AG09309 (cell line): ENCODE data around the gene ODAPH.

Experiments
- DNase-seq: peaks from one replicate; pipeline ENCODE4 v3.0.0-alpha.2; 2010; ENCODE audit warnings: low read depth
- H3K4me3 ChIP-seq: 2 replicates; pipeline ENCODE4 v1.5.1; 2011; ENCODE audit warnings: mild to moderate bottlenecking, low read depth, low read length, moderate library complexity; ENCODE audit not compliant: control insufficient read depth
- TF ChIP-seq, protein P1 (sequence below): IDR thresholded peaks from 2 replicates; pipeline ENCODE4 v1.5.1; 2011; ENCODE audit warnings: mild to moderate bottlenecking, low read depth, low read length, inconsistent platforms; ENCODE audit not compliant: insufficient read depth, control insufficient read depth; ENCODE audit errors: missing control alignments

Gene ODAPH

DNA sequence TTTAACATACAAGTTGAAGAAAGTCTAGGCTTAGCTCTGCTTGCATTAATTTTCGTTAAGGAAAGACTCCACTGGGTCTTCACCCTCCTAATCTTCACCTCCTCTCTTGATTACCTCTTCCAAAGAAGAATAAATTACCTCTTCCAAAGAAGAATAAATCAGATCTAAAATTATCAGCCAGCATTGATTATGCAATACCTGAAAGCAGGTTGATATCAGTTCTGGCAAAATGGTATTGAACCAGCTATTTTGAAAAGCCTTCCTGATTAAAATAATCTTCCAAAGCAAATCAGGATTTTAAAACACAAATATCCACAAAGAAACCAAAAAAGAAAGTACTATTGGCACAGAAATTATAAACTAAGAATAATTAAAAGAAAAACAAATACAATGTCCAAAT is 37.5 kb downstream of the ODAPH start:
- DNase-seq, result no peak
- TF ChIP-seq, protein P1, sequence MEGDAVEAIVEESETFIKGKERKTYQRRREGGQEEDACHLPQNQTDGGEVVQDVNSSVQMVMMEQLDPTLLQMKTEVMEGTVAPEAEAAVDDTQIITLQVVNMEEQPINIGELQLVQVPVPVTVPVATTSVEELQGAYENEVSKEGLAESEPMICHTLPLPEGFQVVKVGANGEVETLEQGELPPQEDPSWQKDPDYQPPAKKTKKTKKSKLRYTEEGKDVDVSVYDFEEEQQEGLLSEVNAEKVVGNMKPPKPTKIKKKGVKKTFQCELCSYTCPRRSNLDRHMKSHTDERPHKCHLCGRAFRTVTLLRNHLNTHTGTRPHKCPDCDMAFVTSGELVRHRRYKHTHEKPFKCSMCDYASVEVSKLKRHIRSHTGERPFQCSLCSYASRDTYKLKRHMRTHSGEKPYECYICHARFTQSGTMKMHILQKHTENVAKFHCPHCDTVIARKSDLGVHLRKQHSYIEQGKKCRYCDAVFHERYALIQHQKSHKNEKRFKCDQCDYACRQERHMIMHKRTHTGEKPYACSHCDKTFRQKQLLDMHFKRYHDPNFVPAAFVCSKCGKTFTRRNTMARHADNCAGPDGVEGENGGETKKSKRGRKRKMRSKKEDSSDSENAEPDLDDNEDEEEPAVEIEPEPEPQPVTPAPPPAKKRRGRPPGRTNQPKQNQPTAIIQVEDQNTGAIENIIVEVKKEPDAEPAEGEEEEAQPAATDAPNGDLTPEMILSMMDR, result no peak

DNA sequence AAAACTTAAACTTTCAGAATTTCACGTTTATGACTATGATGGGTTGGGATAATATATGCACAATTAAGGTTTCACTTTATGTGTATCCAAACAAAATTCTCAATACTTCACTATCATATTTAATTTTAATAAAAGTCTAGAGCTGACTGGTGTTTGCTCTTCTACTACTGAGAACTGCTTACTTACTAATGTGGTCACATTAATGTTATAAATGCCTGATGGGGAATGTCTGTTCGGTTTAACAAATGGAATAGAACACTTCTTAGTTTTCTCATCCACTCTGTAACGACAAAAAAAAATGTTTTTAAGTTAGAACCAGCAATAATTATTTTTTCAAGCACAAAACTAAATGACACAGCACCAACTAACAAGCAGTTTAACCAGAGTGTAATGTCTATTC is 40.2 kb downstream of the ODAPH start:
- no peak overlapping the region for H3K4me3 ChIP-seq
- TF ChIP-seq, protein P1, result no peak
- DNase-seq, result no peak

More for the DNA sequence above, 37.5 kb downstream of the ODAPH start:
- H3K4me3 ChIP-seq, result no peak overlapping the region

DNA sequence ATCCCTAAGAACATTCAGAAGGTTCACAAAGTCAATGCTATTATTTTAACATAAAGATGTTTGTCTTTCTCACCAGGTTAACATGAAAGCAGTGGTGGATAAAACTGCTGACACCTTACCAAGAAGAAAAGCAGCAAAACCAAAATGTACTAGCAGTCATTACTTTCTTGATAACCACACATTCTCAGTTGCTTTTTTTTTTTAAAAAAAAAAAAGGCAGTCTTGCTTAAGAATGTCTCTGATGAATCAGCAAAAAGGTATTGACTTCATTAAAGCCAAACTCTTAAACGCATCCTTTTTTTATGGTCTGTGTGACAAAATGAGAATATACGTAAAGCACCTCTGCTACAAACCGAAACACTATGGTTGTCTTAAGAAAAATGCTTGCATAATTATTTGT is 42.5 kb downstream of the ODAPH start:
- peak; percentile 31 for DNase-seq
- TF ChIP-seq, protein P1, result no peak
- H3K4me3 ChIP-seq, result no peak overlapping the region

DNA sequence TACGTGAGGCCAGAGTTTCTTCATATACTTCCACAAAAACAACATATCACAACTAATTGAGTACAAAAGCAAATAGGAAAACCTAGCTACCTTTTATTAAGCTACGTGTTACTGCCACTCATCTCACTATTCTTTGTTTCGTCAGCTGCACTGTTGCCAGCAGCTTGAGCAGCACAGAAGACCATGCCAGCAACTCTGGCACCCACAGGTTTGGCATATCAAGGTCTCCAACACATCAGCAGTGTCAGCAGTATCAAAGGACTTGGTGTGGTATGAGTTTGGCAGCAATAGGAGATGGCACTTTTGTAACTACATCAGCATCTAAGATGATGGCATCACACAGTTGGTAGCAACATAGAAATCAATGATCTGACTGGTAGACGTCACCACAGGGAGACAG is 43.8 kb downstream of the ODAPH start:
- H3K4me3 ChIP-seq, result no peak overlapping the region
- DNase-seq, result no peak
- TF ChIP-seq, protein P1, result no peak

DNA sequence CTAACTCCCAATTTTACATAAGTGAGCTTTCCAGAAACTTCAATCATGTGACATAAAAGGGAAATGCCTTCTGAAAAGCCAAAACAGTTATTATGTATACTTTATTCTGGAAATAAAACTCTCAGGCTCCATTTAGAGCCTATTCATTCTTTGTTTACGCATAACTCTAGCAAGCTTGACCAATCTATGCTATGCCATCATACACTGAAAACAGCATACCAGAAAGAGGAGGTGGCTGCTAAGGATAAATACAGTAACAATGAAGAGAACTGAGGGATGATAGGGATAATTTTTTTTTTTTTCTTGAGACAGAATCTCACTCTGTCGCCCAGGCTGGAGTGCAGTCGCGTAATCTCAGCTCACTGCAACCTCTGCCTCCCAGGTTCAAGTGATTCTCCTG is 50.1 kb downstream of the ODAPH start:
- DNase-seq, result no peak
- TF ChIP-seq, protein P1, result no peak
- H3K4me3 ChIP-seq, result no peak overlapping the region

DNA sequence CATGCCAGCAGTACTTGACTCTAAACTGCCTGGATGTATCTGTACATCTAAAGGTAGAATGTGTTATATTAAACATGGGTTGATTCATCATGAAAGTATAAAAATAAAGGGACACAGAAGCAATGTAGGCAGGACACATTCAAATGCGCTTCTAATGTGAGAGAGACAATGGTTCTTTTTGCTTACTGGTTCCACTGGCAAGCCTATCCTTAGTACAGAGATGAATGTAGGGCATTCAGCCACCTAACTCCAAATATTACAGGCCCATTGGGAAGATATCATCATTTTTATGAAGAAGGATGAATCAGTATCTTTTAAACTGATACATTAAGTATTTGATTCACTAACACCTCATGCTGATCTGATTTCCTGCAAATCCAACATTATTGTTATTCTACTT is 56.4 kb downstream of the ODAPH start:
- DNase-seq, result no peak
- TF ChIP-seq, protein P1, result no peak
- no peak overlapping the region for H3K4me3 ChIP-seq
